GM10266 (cell line): ENCODE data around the gene CDH24.

ENCODE experiments used
- DNase-seq: peaks from one replicate; pipeline ENCODE4 v3.0.0; 2012; ENCODE audit errors: extremely low spot score
- CTCF ChIP-seq: IDR thresholded peaks from 2 replicates; pipeline ENCODE4 v1.5.1; 2012; ENCODE audit warnings: mild to moderate bottlenecking, low read depth; ENCODE audit not compliant: control insufficient read depth, insufficient read depth; ENCODE audit errors: missing control alignments

Gene CDH24

GRCh38 chr14:23101986-23102625, 44.8 kb upstream of the CDH24 start:
- DNase-seq, result no peak
- TF ChIP-seq CTCF, result no peak

GRCh38 chr14:23101213-23101970, 44.1 kb upstream of the CDH24 start:
- DNase-seq, result no peak
- no peak for TF ChIP-seq CTCF

- DNase-seq, result no peak
- no peak for TF ChIP-seq CTCF
Observed at GRCh38 chr14:23099212-23099861, 42.0 kb upstream of the CDH24 start.

GRCh38 chr14:23097786-23098185, 40.5 kb upstream of the CDH24 start:
- no peak for DNase-seq

GRCh38 chr14:23095196-23096108, 38.1 kb upstream of the CDH24 start, which contains the start of gene C14orf119:
TSS of gene C14orf119 (plus strand) at chr14:23095505. CDS start at chr14:23097659, 2,154 bp downstream.
- peak; percentile 98 for DNase-seq

More at GRCh38 chr14:23097786-23098185, 40.5 kb upstream of the CDH24 start:
- no peak for TF ChIP-seq CTCF

GRCh38 chr14:23094666-23095195, 37.4 kb upstream of the CDH24 start, which contains the start of gene ACIN1:
TSS of gene ACIN1 (minus strand) at chr14:23095136. CDS start at chr14:23095112, 24 bp downstream.
- DNase-seq, result peak; percentile 75
- TF ChIP-seq CTCF, result no peak

More at GRCh38 chr14:23095196-23096108, 38.1 kb upstream of the CDH24 start, which contains the start of gene C14orf119:
- TF ChIP-seq CTCF, result no peak
